G401.6 (cell line): ENCODE data around the gene HIPK2.

Experiments
- FAIRE-seq: peaks from 2 replicates; lab custom pipeline; 2012; peaks lifted over from hg19 to GRCh38; lab: Jason Lieb, UNC

Gene HIPK2

GRCh38 chr7:139585042-139585441 lies 192.8 kb downstream of the HIPK2 start:
- no peak for FAIRE-seq

- FAIRE-seq: no peak
These were observed 193.8 kb downstream of the HIPK2 start for GRCh38 chr7:139583826-139584553.

GRCh38 chr7:139582671-139583155 lies 195.1 kb downstream of the HIPK2 start:
- FAIRE-seq: no peak

GRCh38 chr7:139582130-139582650 lies 195.6 kb downstream of the HIPK2 start:
- no peak for FAIRE-seq

- no peak for FAIRE-seq
These were observed 197.4 kb downstream of the HIPK2 start for GRCh38 chr7:139580435-139580834.

- FAIRE-seq: no peak
These were observed 201.4 kb downstream of the HIPK2 start for GRCh38 chr7:139576179-139576973.

GRCh38 chr7:139575338-139575680 lies 202.5 kb downstream of the HIPK2 start:
- FAIRE-seq: no peak

GRCh38 chr7:139574618-139575337 lies 203.0 kb downstream of the HIPK2 start:
- FAIRE-seq: no peak

GRCh38 chr7:139573871-139574270 lies 203.9 kb downstream of the HIPK2 start:
- no peak for FAIRE-seq

- FAIRE-seq: no peak
These were observed 205.0 kb downstream of the HIPK2 start for GRCh38 chr7:139572704-139573385.

GRCh38 chr7:139572071-139572470 lies 205.7 kb downstream of the HIPK2 start:
- no peak for FAIRE-seq

- FAIRE-seq: no peak
These were observed 206.1 kb downstream of the HIPK2 start for GRCh38 chr7:139571651-139572050.

- no peak for FAIRE-seq
These were observed 206.6 kb downstream of the HIPK2 start for GRCh38 chr7:139571190-139571589.

GRCh38 chr7:139570626-139571025 lies 207.2 kb downstream of the HIPK2 start:
- FAIRE-seq: no peak

- no peak for FAIRE-seq
These were observed 207.7 kb downstream of the HIPK2 start for GRCh38 chr7:139570119-139570518.

- FAIRE-seq: no peak
These were observed 208.8 kb downstream of the HIPK2 start for GRCh38 chr7:139568813-139569490.

- FAIRE-seq: no peak
These were observed 209.5 kb downstream of the HIPK2 start for GRCh38 chr7:139568346-139568675.

- no peak for FAIRE-seq
These were observed 210.0 kb downstream of the HIPK2 start for GRCh38 chr7:139567647-139568345.

GRCh38 chr7:139566736-139567646 lies 210.8 kb downstream of the HIPK2 start:
- FAIRE-seq: no peak

- FAIRE-seq: no peak
These were observed 211.7 kb downstream of the HIPK2 start for GRCh38 chr7:139566075-139566474.
